ENCODE data around the gene DNAJC13. TPM values are rescaled to one million over a fixed set of nuclear protein-coding genes. Genes with fewer than 3 reads are reported as not detected.

DNAJC13 gene
- total RNA-seq, 1 experiment from 2014 or later = 28.5 TPM

DNA sequence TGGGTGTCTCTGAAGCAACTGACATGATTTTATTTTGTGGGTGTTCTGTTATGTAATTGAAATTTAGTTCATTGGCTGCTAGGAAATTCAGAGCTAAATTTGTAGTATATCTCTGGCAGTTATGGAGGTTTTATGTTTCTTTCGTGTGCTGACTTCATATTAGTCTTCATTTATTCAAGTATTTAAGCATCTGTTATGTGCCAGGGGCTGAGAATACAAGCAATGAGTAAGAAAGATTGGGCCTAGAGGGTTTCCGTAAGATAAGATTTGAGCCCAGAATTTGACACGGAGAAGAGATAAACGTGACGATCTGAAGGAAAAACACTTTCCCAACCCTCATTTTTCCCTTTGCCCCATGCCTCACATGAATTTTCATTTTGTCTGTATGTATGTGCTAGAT is 104.6 kb downstream of the DNAJC13 start:
- POLR2A ChIA-PET = no interaction called here
- CTCF ChIA-PET = interaction anchor here (1.6 kb wide), 1 partner anchor 14 kb away, joined by 3 read pairs; no protein-coding TSS in a partner anchor
- peaks cover 63% of the 10 kb centered on the region for H3K36me3 Mint-ChIP-seq
- TF ChIP-seq ZNF121 (CRISPR knock-in tag; IDR thresholded peaks at IDR 0.05) (no peak), ZBTB21 (CRISPR knock-in tag; IDR thresholded peaks at IDR 0.05; ENCODE audit: borderline replicate concordance) (no peak), HMGA2 (CRISPR knock-in tag; IDR thresholded peaks at IDR 0.05) (no peak), SOX15 (CRISPR knock-in tag; IDR thresholded peaks at IDR 0.05) (no peak), ZNF232 (CRISPR knock-in tag; IDR thresholded peaks at IDR 0.05) (no peak), ZNF671 (CRISPR knock-in tag; IDR thresholded peaks at IDR 0.05) (no peak)
- TF ChIP-seq, protein P1, sequence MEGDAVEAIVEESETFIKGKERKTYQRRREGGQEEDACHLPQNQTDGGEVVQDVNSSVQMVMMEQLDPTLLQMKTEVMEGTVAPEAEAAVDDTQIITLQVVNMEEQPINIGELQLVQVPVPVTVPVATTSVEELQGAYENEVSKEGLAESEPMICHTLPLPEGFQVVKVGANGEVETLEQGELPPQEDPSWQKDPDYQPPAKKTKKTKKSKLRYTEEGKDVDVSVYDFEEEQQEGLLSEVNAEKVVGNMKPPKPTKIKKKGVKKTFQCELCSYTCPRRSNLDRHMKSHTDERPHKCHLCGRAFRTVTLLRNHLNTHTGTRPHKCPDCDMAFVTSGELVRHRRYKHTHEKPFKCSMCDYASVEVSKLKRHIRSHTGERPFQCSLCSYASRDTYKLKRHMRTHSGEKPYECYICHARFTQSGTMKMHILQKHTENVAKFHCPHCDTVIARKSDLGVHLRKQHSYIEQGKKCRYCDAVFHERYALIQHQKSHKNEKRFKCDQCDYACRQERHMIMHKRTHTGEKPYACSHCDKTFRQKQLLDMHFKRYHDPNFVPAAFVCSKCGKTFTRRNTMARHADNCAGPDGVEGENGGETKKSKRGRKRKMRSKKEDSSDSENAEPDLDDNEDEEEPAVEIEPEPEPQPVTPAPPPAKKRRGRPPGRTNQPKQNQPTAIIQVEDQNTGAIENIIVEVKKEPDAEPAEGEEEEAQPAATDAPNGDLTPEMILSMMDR (IDR thresholded peaks at IDR 0.05) = no peak
- TF ChIP-seq, protein P2, sequence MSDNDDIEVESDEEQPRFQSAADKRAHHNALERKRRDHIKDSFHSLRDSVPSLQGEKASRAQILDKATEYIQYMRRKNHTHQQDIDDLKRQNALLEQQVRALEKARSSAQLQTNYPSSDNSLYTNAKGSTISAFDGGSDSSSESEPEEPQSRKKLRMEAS (CRISPR knock-in tag; IDR thresholded peaks at IDR 0.05) = no peak
- TF ChIP-seq, protein P3, sequence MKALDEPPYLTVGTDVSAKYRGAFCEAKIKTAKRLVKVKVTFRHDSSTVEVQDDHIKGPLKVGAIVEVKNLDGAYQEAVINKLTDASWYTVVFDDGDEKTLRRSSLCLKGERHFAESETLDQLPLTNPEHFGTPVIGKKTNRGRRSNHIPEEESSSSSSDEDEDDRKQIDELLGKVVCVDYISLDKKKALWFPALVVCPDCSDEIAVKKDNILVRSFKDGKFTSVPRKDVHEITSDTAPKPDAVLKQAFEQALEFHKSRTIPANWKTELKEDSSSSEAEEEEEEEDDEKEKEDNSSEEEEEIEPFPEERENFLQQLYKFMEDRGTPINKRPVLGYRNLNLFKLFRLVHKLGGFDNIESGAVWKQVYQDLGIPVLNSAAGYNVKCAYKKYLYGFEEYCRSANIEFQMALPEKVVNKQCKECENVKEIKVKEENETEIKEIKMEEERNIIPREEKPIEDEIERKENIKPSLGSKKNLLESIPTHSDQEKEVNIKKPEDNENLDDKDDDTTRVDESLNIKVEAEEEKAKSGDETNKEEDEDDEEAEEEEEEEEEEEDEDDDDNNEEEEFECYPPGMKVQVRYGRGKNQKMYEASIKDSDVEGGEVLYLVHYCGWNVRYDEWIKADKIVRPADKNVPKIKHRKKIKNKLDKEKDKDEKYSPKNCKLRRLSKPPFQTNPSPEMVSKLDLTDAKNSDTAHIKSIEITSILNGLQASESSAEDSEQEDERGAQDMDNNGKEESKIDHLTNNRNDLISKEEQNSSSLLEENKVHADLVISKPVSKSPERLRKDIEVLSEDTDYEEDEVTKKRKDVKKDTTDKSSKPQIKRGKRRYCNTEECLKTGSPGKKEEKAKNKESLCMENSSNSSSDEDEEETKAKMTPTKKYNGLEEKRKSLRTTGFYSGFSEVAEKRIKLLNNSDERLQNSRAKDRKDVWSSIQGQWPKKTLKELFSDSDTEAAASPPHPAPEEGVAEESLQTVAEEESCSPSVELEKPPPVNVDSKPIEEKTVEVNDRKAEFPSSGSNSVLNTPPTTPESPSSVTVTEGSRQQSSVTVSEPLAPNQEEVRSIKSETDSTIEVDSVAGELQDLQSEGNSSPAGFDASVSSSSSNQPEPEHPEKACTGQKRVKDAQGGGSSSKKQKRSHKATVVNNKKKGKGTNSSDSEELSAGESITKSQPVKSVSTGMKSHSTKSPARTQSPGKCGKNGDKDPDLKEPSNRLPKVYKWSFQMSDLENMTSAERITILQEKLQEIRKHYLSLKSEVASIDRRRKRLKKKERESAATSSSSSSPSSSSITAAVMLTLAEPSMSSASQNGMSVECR (CRISPR knock-in tag; IDR thresholded peaks at IDR 0.05; ENCODE audit: borderline replicate concordance) = no peak
- TF ChIP-seq, protein P4, sequence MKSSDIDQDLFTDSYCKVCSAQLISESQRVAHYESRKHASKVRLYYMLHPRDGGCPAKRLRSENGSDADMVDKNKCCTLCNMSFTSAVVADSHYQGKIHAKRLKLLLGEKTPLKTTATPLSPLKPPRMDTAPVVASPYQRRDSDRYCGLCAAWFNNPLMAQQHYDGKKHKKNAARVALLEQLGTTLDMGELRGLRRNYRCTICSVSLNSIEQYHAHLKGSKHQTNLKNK (CRISPR knock-in tag; IDR thresholded peaks at IDR 0.05) = no peak
- TF ChIP-seq, protein P5, sequence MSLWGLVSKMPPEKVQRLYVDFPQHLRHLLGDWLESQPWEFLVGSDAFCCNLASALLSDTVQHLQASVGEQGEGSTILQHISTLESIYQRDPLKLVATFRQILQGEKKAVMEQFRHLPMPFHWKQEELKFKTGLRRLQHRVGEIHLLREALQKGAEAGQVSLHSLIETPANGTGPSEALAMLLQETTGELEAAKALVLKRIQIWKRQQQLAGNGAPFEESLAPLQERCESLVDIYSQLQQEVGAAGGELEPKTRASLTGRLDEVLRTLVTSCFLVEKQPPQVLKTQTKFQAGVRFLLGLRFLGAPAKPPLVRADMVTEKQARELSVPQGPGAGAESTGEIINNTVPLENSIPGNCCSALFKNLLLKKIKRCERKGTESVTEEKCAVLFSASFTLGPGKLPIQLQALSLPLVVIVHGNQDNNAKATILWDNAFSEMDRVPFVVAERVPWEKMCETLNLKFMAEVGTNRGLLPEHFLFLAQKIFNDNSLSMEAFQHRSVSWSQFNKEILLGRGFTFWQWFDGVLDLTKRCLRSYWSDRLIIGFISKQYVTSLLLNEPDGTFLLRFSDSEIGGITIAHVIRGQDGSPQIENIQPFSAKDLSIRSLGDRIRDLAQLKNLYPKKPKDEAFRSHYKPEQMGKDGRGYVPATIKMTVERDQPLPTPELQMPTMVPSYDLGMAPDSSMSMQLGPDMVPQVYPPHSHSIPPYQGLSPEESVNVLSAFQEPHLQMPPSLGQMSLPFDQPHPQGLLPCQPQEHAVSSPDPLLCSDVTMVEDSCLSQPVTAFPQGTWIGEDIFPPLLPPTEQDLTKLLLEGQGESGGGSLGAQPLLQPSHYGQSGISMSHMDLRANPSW (CRISPR knock-in tag; conservative IDR thresholded peaks at IDR 0.05; ENCODE audit: low read depth) = no peak
- H3K4me1 Mint-ChIP-seq = peaks cover 3% of the 10 kb centered on the region; the same call in 1 of the 2 replicates
- no peak overlapping the region for H3K27ac Mint-ChIP-seq
- H3K27me3 Mint-ChIP-seq (ENCODE audit: low read depth) = no peaks in the 10 kb centered on the region
- H3K9me3 Mint-ChIP-seq = no peaks in the 10 kb centered on the region
- no peak for DNase-seq (ENCODE audit: low spot score)
- no peak overlapping the region for H3K4me3 Mint-ChIP-seq
- ATAC-seq = no peak

DNA sequence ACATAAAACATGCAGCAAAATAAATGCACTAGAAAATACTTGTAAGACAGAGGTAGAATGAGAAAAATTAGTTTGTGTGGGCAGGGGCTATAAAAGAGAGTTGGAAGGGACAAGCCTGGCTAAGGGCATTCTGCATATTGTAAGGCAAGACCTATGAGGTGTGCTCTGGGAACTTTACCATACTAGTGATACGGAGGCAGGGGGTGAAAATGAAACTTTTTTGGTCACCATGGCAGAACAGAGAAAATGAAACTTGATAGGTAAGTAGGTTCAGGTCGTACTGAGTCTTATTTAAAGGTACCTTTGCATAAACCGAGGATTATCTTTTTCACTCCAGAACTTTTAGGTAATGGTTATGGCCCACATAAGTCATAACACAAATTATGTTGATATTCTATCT is 105.1 kb downstream of the DNAJC13 start:
- H3K27ac Mint-ChIP-seq = no peak overlapping the region
- peaks cover 3% of the 10 kb centered on the region; the same call in 1 of the 2 replicates for H3K4me1 Mint-ChIP-seq
- CTCF ChIA-PET = no interaction called here
- TF ChIP-seq SP1 (CRISPR knock-in tag; conservative IDR thresholded peaks at IDR 0.05) (no peak), FOXP1 (CRISPR knock-in tag; IDR thresholded peaks at IDR 0.05; ENCODE audit: borderline replicate concordance) (no peak), GABPB1 (CRISPR knock-in tag; IDR thresholded peaks at IDR 0.05) (no peak), KAT7 (CRISPR knock-in tag; IDR thresholded peaks at IDR 0.05; ENCODE audit: borderline replicate concordance) (no peak), FOXJ3 (CRISPR knock-in tag; IDR thresholded peaks at IDR 0.05; ENCODE audit: borderline replicate concordance) (no peak)
- TF ChIP-seq, protein P2 (CRISPR knock-in tag; IDR thresholded peaks at IDR 0.05) = no peak
- TF ChIP-seq, protein P5 (CRISPR knock-in tag; conservative IDR thresholded peaks at IDR 0.05; ENCODE audit: low read depth) = no peak
- TF ChIP-seq, protein P6, sequence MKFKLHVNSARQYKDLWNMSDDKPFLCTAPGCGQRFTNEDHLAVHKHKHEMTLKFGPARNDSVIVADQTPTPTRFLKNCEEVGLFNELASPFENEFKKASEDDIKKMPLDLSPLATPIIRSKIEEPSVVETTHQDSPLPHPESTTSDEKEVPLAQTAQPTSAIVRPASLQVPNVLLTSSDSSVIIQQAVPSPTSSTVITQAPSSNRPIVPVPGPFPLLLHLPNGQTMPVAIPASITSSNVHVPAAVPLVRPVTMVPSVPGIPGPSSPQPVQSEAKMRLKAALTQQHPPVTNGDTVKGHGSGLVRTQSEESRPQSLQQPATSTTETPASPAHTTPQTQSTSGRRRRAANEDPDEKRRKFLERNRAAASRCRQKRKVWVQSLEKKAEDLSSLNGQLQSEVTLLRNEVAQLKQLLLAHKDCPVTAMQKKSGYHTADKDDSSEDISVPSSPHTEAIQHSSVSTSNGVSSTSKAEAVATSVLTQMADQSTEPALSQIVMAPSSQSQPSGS (CRISPR knock-in tag; IDR thresholded peaks at IDR 0.05; ENCODE audit: borderline replicate concordance, low read depth) = no peak
- TF ChIP-seq, protein P7, sequence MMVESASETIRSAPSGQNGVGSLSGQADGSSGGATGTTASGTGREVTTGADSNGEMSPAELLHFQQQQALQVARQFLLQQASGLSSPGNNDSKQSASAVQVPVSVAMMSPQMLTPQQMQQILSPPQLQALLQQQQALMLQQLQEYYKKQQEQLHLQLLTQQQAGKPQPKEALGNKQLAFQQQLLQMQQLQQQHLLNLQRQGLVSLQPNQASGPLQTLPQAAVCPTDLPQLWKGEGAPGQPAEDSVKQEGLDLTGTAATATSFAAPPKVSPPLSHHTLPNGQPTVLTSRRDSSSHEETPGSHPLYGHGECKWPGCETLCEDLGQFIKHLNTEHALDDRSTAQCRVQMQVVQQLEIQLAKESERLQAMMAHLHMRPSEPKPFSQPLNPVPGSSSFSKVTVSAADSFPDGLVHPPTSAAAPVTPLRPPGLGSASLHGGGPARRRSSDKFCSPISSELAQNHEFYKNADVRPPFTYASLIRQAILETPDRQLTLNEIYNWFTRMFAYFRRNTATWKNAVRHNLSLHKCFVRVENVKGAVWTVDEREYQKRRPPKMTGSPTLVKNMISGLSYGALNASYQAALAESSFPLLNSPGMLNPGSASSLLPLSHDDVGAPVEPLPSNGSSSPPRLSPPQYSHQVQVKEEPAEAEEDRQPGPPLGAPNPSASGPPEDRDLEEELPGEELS (CRISPR knock-in tag; IDR thresholded peaks at IDR 0.05) = no peak

More for the DNA sequence above, 105.1 kb downstream of the DNAJC13 start:
- no peak for ATAC-seq
- peaks cover 58% of the 10 kb centered on the region for H3K36me3 Mint-ChIP-seq
- H3K27me3 Mint-ChIP-seq (ENCODE audit: low read depth) = no peaks in the 10 kb centered on the region
- POLR2A ChIA-PET = no interaction called here
- H3K4me3 Mint-ChIP-seq = no peak overlapping the region
- DNase-seq (ENCODE audit: low spot score) = no peak
- no peaks in the 10 kb centered on the region for H3K9me3 Mint-ChIP-seq
